NCI-H2196 (cell line): ENCODE measurements around the gene TMEM63B.

ENCODE experiments used
- DNase-seq: peaks from one replicate; lab custom pipeline; 2025; ENCODE audit not compliant: unreplicated experiment; lab: John Stamatoyannopoulos, UW

The TMEM63B gene

DNA sequence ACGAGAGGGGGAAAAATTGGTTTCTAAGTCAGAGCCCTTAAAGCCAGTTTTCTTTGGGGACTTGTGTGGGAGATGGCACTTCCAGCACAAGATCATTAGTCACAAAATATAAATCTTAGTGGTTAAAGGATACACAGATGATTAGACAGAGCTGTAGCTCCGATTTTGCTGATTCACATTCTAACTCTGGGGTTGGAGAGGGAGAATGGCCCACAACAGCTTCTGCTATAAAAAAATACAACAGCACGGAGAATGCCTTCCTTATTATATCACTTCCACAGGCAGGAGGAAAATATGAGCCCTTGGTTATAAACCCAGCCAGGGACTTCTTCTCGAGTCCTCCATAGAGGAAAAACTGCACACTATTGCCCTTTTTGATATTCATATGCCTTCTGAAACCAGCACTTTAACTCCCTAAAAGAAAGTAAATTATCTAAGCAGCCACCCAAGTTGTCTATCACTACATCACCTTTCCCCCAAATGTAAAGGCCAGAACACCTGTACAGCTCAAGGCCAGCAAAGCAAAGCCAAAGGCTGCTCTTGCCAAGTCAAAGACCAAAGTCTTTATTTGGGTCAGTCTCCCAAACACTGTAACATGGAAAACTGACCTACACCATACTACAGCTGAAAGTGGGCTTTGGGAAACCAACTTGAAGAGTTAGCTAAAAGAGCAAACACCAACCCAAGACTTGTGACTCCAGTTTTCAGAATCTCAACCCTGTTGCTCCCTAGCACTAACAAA, 10.5 kb upstream of the TMEM63B start:
- no peak for DNase-seq

DNA sequence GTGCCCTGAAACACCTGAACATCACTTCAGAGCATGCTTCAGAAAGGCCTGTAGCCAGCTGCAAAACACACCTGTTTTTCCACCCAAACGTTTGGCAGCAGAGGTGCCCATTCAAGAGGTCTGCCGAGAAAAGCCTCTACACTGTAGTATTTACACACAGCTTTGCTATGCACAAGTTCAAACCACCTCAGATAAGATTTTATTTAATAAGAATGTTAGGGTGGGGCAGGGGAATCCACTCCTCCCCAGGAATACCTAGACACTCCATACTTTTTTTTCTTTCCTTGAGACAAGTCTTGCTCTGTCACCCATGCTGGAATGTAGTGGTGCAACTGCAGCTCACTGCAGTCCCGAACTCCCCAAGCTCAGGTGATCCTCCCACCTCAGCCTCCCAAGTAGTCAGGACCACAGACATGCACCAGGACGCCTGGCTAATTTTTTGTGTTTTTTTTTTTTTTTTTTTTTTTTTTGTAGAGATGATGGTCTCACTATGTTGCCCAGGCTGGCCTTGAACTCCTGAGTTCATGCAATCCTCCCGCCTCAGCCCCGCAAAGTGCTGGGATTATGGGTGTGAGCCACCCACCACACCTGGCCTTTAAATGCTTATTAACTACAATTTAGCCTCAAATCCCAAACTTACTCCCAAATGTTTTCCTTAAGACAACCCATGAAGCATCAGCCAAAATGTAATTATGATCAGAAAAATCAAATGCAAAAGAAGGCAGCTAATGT, 9.8 kb upstream of the TMEM63B start:
- DNase-seq = peak; percentile 20

DNA sequence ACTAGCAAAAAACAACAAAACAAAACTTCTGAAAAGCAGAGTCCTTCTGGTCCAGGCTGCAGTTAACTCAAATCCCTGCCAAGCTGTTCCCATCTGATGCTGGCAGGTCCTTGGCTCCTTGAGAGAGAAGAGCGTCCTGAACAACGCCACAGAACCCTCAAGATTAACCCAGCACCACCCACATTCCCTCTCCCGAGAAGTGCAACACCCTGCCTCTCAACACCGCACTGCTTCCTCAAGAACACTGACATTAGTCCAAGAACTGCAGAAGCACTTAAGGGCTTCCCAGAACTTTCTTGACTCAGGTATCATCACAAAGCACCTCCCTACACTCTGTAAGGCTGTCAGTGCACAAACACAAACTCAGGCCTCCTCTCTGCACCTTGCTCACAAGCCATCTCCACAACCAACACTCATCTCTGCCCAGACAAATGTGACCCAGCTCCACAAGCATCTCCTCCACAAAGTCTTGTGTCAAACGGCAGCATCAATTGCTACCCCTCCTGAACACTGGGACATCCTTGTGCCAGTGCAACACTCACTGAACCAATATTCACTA, 7.6 kb upstream of the TMEM63B start:
- DNase-seq = no peak

DNA sequence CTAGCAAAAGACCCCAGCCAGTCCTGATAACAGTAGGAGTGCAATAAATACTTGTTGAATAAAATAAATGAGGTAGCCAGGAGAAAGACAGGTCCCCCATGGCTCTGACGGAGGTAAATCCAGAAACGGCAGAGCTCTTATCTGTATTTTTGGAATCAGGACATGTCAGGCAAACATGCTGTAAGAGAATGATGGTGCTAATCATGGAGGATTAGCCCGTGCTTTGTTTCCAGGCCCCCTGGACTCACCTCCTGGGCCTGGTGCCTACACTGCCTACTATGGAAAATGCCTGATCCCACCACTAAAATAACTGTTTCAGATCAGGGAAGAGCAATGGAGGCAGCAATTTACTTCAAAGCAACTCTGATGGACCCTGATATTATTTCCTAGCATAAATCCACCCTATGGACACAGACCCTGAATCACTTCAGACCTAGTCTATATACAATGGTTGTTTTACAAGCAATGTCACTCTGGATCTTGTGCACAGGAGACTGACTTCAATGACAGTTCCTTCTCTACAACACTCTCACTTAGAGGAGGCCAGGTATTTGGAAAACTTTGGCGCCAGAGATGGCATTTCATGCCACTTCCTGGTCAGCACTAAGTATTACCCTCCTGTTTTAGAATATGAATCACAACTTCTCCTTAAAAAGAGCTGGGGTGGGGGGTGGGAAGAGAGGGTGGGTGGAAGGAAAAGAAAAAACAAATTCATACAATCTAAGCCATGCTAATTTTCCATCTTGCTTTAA, 6.5 kb upstream of the TMEM63B start:
- no peak for DNase-seq

DNA sequence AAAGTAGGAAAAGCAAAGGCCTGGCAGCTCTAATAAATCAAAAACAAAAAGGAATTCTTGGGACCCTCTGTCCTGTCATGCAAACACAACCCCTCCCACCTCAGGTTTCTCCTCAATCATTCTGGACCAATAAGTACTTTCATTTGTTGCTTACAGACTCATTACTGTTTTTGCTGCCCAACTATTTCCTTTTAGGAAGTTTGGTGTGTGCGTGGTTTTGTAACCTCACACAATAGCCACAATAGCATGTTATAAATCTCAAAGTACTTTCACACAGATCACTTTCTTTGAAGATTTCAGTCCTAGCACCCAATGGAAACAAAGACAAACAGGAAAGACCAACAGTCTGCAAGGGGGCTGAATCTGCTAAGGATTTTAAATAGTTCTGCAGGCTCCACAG, 4.6 kb upstream of the TMEM63B start:
- no peak for DNase-seq

DNA sequence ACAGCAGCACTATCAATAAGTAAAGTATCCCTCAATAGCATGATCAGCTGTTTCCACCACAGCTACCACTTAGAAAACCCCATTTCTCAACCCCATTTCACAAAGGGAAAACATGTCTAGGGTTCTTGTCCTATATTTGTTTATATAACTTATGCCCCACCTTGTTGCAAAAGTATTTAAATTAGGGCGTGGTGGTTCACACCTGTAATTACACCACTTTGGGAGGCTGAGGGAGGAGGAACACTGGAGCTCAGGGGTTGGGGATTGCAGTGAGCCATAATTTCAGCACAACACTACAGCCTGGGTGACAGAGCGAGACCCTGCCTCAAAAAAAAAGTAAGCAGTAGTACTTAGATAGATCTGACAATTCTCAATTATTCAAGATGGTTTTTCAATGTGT, 3.8 kb upstream of the TMEM63B start:
- no peak for DNase-seq

DNA sequence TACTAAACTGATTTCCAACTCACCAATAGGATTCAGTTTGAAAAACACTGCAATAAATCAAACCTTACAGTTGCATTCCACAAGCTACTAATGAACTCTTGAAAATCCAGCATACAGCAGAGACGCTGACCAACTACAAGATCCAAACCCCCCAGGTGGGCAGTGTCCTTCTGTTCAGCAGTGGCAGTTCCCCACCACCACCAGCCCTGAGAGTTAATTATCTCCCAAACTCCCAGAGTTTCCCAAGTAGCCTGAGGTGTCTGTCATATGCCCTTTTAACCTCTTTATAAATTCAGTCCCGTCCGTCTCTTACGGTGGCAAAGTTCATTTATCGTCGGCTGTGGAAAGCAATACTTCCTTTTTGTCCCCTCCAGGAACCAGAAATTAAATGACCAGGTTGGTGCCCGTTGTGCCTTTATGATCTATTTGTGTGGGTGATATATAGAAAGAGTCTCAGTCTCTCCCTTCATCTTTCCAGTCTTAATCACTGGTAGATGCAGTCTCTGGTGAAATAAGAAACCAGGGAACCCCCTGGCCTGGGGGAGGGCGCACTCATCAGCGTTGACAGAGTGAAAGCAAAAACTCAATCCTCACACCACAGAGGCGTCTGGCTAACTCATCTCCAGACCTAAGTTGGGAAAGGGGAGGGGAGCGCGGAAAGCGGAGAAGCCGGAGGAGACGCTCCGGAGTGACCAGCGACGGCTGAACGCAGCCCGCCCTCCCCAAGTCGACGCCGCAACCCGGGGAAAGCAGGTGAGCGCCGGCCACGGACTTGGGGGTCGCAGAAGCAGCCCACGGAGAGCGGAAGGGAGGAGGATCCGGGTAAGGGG, 819 bp upstream of the TMEM63B start:
- DNase-seq = no peak

DNA sequence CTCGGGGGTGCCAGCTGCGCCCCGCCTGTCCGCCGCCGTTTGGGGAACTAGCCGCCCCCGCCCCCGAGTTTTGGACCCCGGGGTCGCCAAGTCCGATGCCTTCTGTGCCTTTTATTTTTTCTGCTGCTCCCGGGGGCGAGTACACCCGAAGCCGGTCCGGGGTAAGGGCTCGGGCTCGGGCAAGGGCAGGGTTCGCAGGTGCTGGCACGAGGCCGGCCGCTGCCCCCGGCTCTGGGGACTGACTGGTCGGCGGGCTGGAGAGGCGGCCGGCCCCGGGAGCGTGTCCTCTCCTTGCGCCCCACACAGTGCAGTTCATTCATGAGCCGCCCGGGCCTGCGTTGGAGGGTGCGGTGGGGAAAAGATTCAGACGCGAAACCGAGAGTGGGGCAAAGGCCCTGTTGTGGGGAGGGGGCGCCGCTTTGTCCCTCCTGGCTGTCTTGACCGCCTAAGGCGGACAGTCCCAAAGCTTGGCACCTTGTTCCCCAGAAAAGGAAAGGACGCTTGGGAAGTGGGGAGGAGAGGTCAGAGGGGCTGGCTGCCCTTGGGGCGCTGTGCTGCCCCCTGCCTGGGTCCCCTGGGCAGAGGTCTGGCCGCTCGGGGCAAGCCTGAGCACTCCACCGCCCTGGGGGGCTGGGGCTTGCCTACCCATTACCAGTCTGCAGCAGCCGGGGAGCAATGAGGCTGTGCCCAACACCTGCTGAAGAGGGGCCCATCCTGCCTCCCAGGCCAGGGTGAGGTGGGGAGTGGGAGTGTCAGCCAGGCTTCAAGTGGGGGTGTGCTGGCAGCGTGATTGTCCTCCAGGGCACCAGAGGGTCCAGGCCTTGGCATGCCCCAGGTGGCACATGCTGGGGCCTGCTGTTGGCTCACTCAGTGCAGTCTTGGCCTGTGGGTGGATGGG, 915 bp downstream of the TMEM63B start:
- DNase-seq = no peak

DNA sequence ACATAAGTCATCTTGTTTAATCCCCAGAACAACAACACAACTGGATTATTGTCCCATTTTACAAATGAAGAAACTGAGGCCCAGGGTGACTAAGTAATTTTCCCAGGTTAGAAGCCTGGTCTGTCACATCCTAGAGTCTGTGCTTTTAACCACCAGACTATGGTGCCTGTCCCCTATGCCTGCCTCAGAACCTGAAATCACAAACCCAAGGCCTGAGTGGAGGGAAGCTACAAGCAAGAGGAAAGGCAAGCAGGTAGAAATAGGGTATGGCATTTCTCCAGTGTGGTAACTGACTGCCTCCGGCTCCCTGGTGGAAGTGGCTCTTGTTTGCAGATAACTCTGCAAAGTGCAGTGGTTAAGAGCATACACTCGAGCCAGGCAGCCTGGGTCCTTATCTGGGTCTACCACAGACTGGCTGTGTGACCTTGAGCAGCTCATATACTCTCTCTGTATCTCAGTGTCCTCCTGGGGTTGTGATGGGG, 2.5 kb downstream of the TMEM63B start:
- no peak for DNase-seq

DNA sequence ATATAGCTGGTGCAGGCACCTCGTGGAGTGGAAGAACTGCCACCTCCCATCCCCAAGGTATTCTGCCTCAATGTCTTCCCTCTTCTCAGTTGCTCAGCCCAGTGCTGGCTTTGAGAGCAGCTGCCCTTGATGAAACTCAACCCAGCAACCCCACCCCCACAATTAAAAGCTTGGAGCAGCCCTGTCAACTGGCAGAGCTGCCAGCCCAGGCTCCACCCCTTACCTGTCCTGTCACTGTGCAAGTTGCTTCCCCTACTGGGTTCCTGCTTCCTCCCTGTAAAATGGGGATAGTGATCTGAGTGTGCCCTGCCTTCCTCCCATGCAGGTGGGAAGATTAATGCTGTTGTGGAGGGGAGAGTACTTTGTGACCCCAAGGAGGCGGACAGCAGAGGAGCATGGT, 4.5 kb downstream of the TMEM63B start:
- DNase-seq = peak; percentile 61

DNA sequence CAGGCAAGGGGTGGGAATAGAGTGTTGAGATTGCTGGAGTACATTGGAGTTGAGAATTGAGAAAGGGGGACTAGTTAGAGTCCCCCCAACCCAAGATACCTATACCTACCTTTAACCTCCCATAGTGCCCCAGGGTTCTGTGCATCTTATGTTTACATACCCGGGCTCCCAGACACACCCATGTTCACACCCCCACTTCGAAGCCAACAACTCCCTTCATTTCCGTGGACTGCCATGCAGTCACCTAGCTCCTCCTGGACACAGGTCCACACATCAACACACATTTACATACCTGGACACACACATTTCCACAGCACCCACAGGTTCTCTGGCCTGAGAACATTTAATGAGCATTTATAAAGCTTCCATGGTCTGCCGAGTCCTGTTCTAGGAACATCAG, 5.1 kb downstream of the TMEM63B start:
- no peak for DNase-seq

DNA sequence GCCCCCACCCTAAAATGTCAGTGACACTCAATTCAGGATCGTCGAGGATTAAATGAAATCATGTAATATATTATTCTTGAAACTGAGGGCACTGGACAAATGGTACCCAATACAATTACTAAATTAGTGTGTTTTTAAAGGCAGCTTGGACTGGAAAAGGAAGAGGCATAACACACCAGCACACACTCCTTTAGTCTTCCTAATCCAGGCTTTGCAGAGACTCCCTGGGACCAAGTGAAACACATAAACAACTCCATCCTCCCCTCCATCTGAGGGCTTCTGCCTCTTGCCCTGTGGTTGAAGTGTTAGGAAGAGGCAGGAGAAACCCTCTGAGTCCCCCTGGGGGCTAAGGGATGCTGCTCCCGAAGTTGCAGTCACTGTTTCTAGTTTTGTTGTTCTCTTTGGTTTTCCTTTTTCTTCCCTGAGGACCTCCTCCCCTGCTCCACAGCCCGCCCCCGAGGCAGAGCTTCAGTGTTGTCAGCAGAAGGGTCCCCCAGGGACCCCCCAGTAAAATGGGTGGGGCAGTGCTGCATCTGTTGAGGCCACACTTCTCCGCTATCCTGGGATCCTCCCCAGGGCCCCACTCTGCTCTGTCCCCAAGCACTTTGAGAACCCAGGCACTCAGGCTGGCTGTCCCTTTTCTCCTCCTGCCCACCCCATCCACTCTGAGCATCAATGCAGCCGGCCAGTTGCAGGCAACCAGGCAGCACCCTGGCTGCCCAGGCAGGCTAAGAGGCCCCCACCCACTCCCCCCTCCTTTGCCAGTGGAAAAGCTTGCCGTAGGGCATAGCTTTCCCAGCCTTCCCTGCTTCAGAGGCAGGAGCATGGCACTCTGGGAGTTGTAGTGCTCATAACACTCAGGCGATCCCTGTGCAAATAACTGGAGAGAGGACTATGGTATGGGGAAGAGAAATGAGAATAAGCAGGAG, 5.9 kb downstream of the TMEM63B start:
- peak; percentile 77 for DNase-seq

DNA sequence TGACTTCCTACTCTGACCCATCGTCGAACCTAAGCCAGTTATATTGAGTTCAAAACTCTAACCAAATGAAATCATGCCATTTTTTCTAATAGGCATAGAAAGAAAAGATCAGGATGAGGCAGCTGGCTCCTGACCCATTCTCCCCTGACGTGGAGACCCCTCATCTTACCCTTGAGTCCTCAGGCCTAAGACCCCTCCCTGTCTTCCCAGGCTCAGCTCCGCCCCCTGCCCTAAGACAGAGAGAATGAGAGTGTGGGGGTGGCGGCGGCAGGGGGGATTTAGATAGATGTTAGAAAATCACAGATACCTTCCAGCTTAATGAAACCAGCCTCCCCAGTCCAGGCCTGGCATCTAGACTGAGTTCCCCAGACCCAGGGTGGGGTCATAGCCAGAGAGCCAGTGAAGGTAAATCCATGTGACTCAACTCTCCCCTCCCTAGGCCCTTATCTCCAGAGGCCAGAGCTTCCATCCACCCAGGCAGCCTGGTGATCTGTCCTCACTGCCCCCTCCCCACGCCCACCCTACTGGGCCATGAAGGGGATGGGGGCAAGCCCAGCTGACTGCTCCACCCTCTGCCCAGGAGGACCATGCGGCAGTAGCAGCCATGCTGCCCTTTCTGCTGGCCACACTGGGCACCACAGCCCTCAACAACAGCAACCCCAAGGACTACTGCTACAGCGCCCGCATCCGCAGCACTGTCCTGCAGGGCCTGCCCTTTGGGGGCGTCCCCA, 6.8 kb downstream of the TMEM63B start:
- DNase-seq = no peak

DNA sequence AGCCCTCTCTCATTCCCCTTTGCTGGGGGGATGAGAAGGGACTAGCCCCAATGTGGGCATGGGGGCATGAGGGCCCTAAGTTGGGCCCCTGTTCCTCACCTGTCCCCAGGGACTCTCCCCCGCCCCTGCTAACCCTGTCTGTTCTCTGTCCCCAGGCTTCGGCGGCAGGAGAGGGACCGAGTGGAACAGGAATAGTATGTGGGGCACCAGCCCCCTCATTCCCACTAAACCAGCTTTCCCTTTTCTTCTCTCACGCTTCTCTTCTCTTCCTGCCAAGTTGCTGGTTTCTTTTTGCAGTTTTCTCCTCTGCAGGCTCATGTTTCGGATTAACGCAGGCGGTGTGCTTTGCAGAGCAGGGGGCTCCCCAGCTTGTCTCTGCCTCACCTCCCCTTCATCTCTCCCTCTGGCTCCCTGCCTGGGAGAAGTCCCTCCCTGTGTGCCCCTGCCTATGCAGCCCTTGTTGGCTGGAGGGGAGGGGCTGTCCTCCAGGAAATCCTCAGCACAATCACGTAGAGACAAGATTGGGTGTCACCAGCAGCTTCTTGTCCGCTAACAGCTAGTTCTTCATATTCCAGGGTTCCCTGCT, 7.9 kb downstream of the TMEM63B start:
- no peak for DNase-seq

DNA sequence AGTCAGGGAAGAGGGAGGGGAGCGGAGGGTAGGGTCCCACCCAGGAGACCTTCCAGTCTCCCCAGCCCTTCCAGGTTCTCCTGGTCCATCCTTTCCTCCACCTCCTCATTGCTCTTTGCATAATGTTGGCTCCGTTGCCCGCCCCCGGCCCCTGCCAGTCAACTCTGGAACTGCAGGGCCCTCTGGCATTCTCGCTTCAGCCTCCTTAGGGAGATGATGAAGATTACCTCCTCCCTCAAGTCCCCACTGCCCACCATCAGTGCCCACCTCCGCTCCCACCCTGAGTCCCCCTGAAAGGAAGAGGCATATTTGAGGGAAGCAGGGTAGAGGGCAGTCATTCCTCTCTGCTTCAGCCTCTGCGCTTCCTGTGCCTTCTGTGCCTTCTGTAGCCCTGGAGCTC, 8.5 kb downstream of the TMEM63B start:
- no peak for DNase-seq

DNA sequence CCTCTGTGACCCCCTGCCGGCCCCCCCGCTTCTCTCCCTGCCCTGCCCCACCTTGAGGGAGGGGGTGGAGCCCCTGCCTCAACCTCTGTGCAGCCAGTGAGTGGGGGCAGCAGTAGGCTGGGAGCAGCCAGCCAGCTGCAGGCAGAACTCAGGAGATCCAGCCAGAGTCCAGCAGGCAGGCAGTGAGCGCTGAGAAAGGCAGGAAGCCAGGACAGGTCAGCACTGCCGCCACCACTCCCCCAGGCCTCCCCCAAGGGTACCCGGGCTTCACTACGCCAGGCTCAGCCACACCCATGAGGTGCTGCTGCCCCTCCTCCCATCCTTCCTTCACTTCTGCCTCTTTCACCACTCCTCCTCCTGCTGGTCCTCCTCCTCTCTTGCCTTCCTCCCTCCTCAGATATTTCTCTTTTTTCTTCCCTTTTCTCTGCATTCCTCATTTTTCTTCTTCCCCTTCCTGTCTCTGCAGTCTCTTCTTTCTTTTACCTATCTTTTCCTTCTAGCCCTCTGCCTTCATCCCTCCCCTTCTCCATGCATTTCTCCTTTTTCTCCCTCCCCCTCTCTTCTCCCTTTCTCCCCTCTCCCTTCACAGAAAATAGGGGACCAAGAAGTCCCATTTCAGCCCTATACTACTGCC, 11.5 kb downstream of the TMEM63B start:
- no peak for DNase-seq

DNA sequence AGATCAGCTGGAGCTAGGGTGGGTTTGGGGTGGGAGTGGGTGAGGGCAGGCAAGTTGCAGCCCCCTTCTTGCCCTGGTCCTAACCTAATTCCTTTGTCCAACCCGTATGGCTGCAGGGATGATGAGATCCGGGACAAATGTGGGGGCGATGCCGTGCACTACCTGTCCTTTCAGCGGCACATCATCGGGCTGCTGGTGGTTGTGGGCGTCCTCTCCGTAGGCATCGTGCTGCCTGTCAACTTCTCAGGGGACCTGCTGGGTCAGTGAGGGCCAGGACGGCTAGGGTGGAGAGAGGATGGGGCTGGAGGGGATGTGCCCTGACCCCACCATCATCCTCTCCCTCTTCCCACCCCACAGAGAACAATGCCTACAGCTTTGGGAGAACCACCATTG, 12.0 kb downstream of the TMEM63B start:
- no peak for DNase-seq
